SH-SY5Y (cell line): Measurements from ENCODE around the gene BMPR1A.

Source experiments
- GATA2 ChIP-seq: IDR thresholded peaks from 2 replicates; pipeline ENCODE4 v1.6.1; 2011; ENCODE audit warnings: mild to moderate bottlenecking, low read depth, low read length
- GATA3 ChIP-seq: IDR thresholded peaks from 2 replicates; pipeline ENCODE4 v1.6.1; 2011; ENCODE audit warnings: low read depth, mild to moderate bottlenecking, low read length, moderate library complexity

- no peak for TF ChIP-seq GATA2
- no peak for TF ChIP-seq GATA3
Observed at GRCh38 chr10:86970982-86971231, 214.5 kb downstream of the BMPR1A start.
